Activated T-cell treated with anti-CD3 and anti-CD28 coated beads, Interleukin-2, amount 50 U/mL, for 24 hours (primary cell): ENCODE measurements around the gene SERPIND1.
A peak's percentile ranks its signal among the peaks of the same experiment; 100 is the strongest.

Experiments used
- DNase-seq: peaks from one replicate; pipeline ENCODE4 v3.0.0-alpha.2; 2020
- H3K27ac Mint-ChIP-seq: 2 replicates; pipeline ENCODE4 v1.8.0; 2020; ENCODE audit warnings: mild to moderate bottlenecking, mixed read lengths
- H3K27me3 Mint-ChIP-seq: 2 replicates; pipeline ENCODE4 v1.8.0; 2020; ENCODE audit warnings: mixed read lengths
- H3K36me3 Mint-ChIP-seq: 2 replicates; pipeline ENCODE4 v1.8.0; 2020; ENCODE audit warnings: low read depth, mixed read lengths
- H3K4me1 Mint-ChIP-seq: 2 replicates; pipeline ENCODE4 v1.8.0; 2020; ENCODE audit warnings: low read depth, mixed read lengths
- H3K4me3 Mint-ChIP-seq: 2 replicates; pipeline ENCODE4 v1.8.0; 2020; ENCODE audit warnings: mild to moderate bottlenecking, moderate library complexity, mixed read lengths
- H3K9me3 Mint-ChIP-seq: 2 replicates; pipeline ENCODE4 v1.8.0; 2020; ENCODE audit warnings: mixed read lengths

Gene SERPIND1

GRCh38 chr22:20741634-20742581 is 32.0 kb upstream of the SERPIND1 start:
- Mint-ChIP-seq H3K27me3 (no peaks in the 10 kb centered on the region), H3K9me3 (no peaks in the 10 kb centered on the region), H3K4me1 (no peaks in the 10 kb centered on the region), H3K4me3 (no peak overlapping the region), H3K36me3 (peaks cover 76% of the 10 kb centered on the region), H3K27ac (no peak overlapping the region)
- peak; percentile 50 for DNase-seq

GRCh38 chr22:20742764-20743163 is 31.1 kb upstream of the SERPIND1 start:
- peaks cover 82% of the 10 kb centered on the region for H3K36me3 Mint-ChIP-seq
- no peaks in the 10 kb centered on the region for H3K27me3 Mint-ChIP-seq
- H3K4me1 Mint-ChIP-seq = no peaks in the 10 kb centered on the region
- no peak overlapping the region for H3K27ac Mint-ChIP-seq
- DNase-seq = no peak
- no peaks in the 10 kb centered on the region for H3K9me3 Mint-ChIP-seq
- no peak overlapping the region for H3K4me3 Mint-ChIP-seq

- no peaks in the 10 kb centered on the region for H3K9me3 Mint-ChIP-seq
- peaks cover 85% of the 10 kb centered on the region for H3K36me3 Mint-ChIP-seq
These were observed 29.5 kb upstream of the SERPIND1 start for GRCh38 chr22:20744456-20744855.

GRCh38 chr22:20745119-20745518 is 28.8 kb upstream of the SERPIND1 start:
- peaks cover 90% of the 10 kb centered on the region for H3K36me3 Mint-ChIP-seq
- H3K4me1 Mint-ChIP-seq = peaks cover 4% of the 10 kb centered on the region
- H3K9me3 Mint-ChIP-seq = no peaks in the 10 kb centered on the region
- H3K27me3 Mint-ChIP-seq = no peaks in the 10 kb centered on the region
- no peak overlapping the region for H3K4me3 Mint-ChIP-seq
- H3K27ac Mint-ChIP-seq = no peak overlapping the region
- no peak for DNase-seq

More at GRCh38 chr22:20744456-20744855, 29.5 kb upstream of the SERPIND1 start:
- no peak overlapping the region for H3K4me3 Mint-ChIP-seq
- no peak for DNase-seq
- no peaks in the 10 kb centered on the region for H3K27me3 Mint-ChIP-seq
- H3K4me1 Mint-ChIP-seq = peaks cover 4% of the 10 kb centered on the region
- H3K27ac Mint-ChIP-seq = no peak overlapping the region

- DNase-seq = no peak
- no peak overlapping the region for H3K4me3 Mint-ChIP-seq
- H3K27ac Mint-ChIP-seq = no peak overlapping the region
- peaks cover 17% of the 10 kb centered on the region for H3K4me1 Mint-ChIP-seq
- peaks cover 90% of the 10 kb centered on the region for H3K36me3 Mint-ChIP-seq
- no peaks in the 10 kb centered on the region for H3K9me3 Mint-ChIP-seq
- H3K27me3 Mint-ChIP-seq = no peaks in the 10 kb centered on the region
These were observed 27.3 kb upstream of the SERPIND1 start for GRCh38 chr22:20746431-20747189.

DNA sequence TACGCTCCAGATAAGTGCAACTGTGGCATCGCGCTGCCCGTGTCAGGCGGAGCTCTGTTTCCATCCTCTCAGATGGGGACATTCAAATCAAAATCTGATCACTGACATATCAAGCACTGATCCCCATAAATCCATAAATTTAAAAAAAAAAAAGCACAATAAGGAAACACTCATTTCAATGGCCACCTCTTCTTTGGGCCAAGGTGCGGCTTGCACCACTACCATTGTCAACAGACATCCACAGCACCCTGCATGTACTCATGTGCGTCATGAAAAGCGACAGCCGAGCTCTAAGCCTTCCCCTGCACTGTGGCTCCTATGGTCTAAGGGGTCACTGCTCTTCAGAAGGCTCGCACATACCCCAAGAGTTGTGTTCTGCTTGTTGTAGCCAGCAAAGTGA is 26.7 kb upstream of the SERPIND1 start:
- no peaks in the 10 kb centered on the region for H3K9me3 Mint-ChIP-seq
- peaks cover 17% of the 10 kb centered on the region for H3K4me1 Mint-ChIP-seq
- H3K27me3 Mint-ChIP-seq = no peaks in the 10 kb centered on the region
- no peak for DNase-seq
- peaks cover 87% of the 10 kb centered on the region for H3K36me3 Mint-ChIP-seq
- no peak overlapping the region for H3K27ac Mint-ChIP-seq
- H3K4me3 Mint-ChIP-seq = no peak overlapping the region

GRCh38 chr22:20748082-20748481 is 25.8 kb upstream of the SERPIND1 start:
- Mint-ChIP-seq H3K36me3 (peaks cover 88% of the 10 kb centered on the region), H3K27ac (no peak overlapping the region), H3K4me3 (no peak overlapping the region), H3K4me1 (peaks cover 17% of the 10 kb centered on the region), H3K27me3 (no peaks in the 10 kb centered on the region), H3K9me3 (no peaks in the 10 kb centered on the region)
- DNase-seq = no peak

- Mint-ChIP-seq H3K27ac (peak overlapping the region; percentile 84), H3K4me3 (no peak overlapping the region), H3K36me3 (peaks cover 89% of the 10 kb centered on the region)
These were observed 25.0 kb upstream of the SERPIND1 start for GRCh38 chr22:20748731-20749428.

GRCh38 chr22:20749453-20749852 is 24.5 kb upstream of the SERPIND1 start:
- no peaks in the 10 kb centered on the region for H3K27me3 Mint-ChIP-seq
- no peak for DNase-seq
- no peaks in the 10 kb centered on the region for H3K9me3 Mint-ChIP-seq
- H3K36me3 Mint-ChIP-seq = peaks cover 89% of the 10 kb centered on the region
- H3K27ac Mint-ChIP-seq = peak overlapping the region; percentile 84
- H3K4me1 Mint-ChIP-seq = peaks cover 17% of the 10 kb centered on the region
- H3K4me3 Mint-ChIP-seq = no peak overlapping the region

More at GRCh38 chr22:20748731-20749428, 25.0 kb upstream of the SERPIND1 start:
- no peaks in the 10 kb centered on the region for H3K27me3 Mint-ChIP-seq
- H3K4me1 Mint-ChIP-seq = peaks cover 17% of the 10 kb centered on the region
- H3K9me3 Mint-ChIP-seq = no peaks in the 10 kb centered on the region
- no peak for DNase-seq

- Mint-ChIP-seq H3K4me3 (no peak overlapping the region), H3K27me3 (no peaks in the 10 kb centered on the region), H3K36me3 (peaks cover 79% of the 10 kb centered on the region), H3K27ac (peak overlapping the region; percentile 61), H3K9me3 (no peaks in the 10 kb centered on the region), H3K4me1 (peaks cover 17% of the 10 kb centered on the region)
- DNase-seq = peak; percentile 54
These were observed 23.3 kb upstream of the SERPIND1 start for GRCh38 chr22:20750461-20751184.

DNA sequence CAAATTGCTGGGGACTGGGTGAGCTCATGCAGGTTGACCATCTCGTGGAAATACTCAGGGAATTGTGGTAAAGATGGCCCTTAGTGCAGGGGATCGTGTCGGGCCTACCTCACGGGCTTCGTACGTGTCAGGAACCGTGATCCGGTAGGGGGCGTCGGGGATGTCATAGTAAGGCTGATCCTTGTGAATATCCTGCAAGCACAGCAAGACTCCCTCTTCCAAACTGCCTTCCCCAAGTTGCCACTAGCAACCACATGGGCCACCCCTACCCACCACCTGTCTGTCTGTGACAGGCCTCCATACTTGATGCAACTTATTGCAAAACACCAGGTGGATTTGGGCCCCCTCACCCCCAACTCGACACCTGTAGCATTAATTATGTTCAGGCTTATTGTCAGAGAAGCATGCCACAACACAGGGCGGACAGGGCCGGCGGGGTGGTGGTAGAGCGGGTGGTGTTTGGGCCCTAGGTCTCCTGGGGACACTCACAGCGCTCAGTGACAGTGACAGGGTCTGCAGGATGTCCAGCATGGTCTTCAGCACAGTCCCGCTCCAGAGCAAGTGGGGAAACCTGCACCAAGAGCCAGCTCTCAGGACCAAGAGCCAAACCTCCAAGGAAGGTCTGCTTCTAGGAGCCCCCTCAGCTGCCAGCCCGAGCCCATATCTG is 22.6 kb upstream of the SERPIND1 start:
- H3K27ac Mint-ChIP-seq = no peak overlapping the region
- peaks cover 82% of the 10 kb centered on the region for H3K36me3 Mint-ChIP-seq
- H3K4me1 Mint-ChIP-seq = peaks cover 17% of the 10 kb centered on the region
- no peaks in the 10 kb centered on the region for H3K27me3 Mint-ChIP-seq
- no peaks in the 10 kb centered on the region for H3K9me3 Mint-ChIP-seq
- DNase-seq = no peak
- no peak overlapping the region for H3K4me3 Mint-ChIP-seq

DNA sequence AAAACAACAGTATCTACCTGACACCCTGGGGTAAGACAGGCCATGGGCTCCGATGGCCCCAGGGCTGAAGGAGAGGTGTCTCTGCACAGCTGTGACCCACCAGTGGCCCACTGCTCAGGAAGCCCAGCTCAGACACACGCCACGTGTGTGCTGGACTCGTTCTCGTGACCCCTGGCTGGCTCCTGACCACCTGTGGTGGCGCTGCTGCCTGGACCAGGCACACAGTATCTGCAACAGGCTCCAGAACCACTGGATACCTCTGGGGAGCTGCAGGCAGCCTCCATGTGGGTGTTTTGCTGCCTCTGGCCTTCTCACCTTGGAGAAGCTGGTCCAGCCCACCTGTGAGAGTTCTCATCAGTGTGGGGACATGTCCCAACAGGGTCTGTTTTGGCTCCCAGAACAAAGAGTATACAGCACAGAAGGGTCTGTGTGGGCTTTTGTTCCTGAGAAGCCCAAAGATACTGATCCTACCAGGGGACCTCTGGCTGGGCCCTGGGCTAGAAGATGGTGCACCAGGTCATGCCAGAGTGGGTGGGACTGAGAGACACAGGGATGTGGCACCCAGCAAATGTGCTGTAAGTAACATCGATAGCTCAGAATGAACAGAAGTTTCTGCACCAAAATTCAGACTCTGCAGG is 21.7 kb upstream of the SERPIND1 start:
- H3K9me3 Mint-ChIP-seq = no peaks in the 10 kb centered on the region
- no peak overlapping the region for H3K4me3 Mint-ChIP-seq
- peaks cover 17% of the 10 kb centered on the region for H3K4me1 Mint-ChIP-seq
- DNase-seq = no peak
- no peaks in the 10 kb centered on the region for H3K27me3 Mint-ChIP-seq
- H3K36me3 Mint-ChIP-seq = peaks cover 79% of the 10 kb centered on the region
- H3K27ac Mint-ChIP-seq = no peak overlapping the region

DNA sequence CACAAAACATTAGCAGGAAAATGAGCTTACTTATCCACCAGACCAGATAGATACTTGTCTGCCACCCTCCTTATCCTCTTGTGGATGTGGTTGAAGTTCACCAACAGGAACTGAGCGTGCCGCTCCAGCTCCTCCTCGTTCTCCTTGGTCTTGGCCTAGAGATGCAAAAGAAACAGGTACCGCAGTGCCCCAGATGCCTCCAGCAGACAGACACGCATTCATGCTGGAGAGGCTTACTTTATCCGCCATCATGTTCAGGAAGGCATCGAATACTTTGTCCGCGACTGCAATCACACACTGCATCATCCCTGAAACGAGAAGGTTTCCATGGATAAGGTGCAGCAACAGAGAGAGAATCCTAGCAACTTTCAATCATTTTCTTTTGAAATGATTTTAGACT is 21.0 kb upstream of the SERPIND1 start:
- no peaks in the 10 kb centered on the region for H3K9me3 Mint-ChIP-seq
- no peak for DNase-seq
- no peaks in the 10 kb centered on the region for H3K27me3 Mint-ChIP-seq
- H3K27ac Mint-ChIP-seq = no peak overlapping the region
- H3K4me1 Mint-ChIP-seq = peaks cover 17% of the 10 kb centered on the region
- peaks cover 76% of the 10 kb centered on the region for H3K36me3 Mint-ChIP-seq
- H3K4me3 Mint-ChIP-seq = no peak overlapping the region
